Hematopoietic multipotent progenitor cell treated with erythropoietin and hydrocortisone succinate and interleukin-3 and kit ligand, for 15 days (in vitro differentiated cells): ENCODE results near the gene ZBTB32.

ENCODE experiments used
- DNase-seq: peaks from one replicate; pipeline ENCODE4 v3.0.0-alpha.2; 2015; ENCODE audit warnings: low spot score

The ZBTB32 gene

GRCh38 chr19:35738021-35738886 lies 33.9 kb downstream of the ZBTB32 start:
- no peak for DNase-seq

- DNase-seq, result no peak
These were observed 34.5 kb downstream of the ZBTB32 start for GRCh38 chr19:35738887-35739229.

GRCh38 chr19:35739275-35740107 lies 35.1 kb downstream of the ZBTB32 start:
- DNase-seq, result no peak

- no peak for DNase-seq
These were observed 35.7 kb downstream of the ZBTB32 start for GRCh38 chr19:35740108-35740422.

- DNase-seq, result peak; percentile 97
These were observed 36.3 kb downstream of the ZBTB32 start for GRCh38 chr19:35740423-35741202.

- no peak for DNase-seq
These were observed 36.8 kb downstream of the ZBTB32 start for GRCh38 chr19:35741203-35741515.

- no peak for DNase-seq
These were observed 37.9 kb downstream of the ZBTB32 start, which contains the start of gene IGFLR1 for GRCh38 chr19:35742121-35742724. Gene IGFLR1 (minus strand): TSS chr19:35742452. CDS start chr19:35741180, 1,272 bp downstream.

GRCh38 chr19:35743640-35744429 lies 39.5 kb downstream of the ZBTB32 start:
- no peak for DNase-seq

- DNase-seq, result peak; percentile 97
These were observed 40.3 kb downstream of the ZBTB32 start for GRCh38 chr19:35744430-35745327.

GRCh38 chr19:35745328-35746086 lies 41.1 kb downstream of the ZBTB32 start, which contains the start of the genes PSENEN and U2AF1L4:
Gene PSENEN (plus strand): TSS chr19:35745651. CDS start chr19:35745931, 280 bp downstream.
Gene U2AF1L4 (minus strand): TSS chr19:35745418. CDS start chr19:35745391, 27 bp downstream.
- DNase-seq, result peak; percentile 100

- DNase-seq, result no peak
These were observed 41.7 kb downstream of the ZBTB32 start for GRCh38 chr19:35746087-35746462.

- no peak for DNase-seq
These were observed 42.2 kb downstream of the ZBTB32 start for GRCh38 chr19:35746531-35746930.

GRCh38 chr19:35748106-35749020 lies 44.0 kb downstream of the ZBTB32 start, which contains the start of gene LIN37:
Gene LIN37 (plus strand): TSS chr19:35748576. CDS start chr19:35748725, 149 bp downstream.
- DNase-seq, result peak; percentile 100

GRCh38 chr19:35750167-35750566 lies 45.8 kb downstream of the ZBTB32 start:
- DNase-seq, result no peak

- DNase-seq, result no peak
These were observed 47.7 kb downstream of the ZBTB32 start for GRCh38 chr19:35751839-35752745.

- no peak for DNase-seq
These were observed 48.5 kb downstream of the ZBTB32 start for GRCh38 chr19:35752746-35753350.
